Inferior parietal cortex (tissue), 1 donor: ENCODE measurements around the gene ZNF644.
A peak's percentile ranks its signal among the peaks of the same experiment; 100 is the strongest.
"Not testable (repeated sequence)": the region's sequence is repeated elsewhere in the genome, so short reads cannot be mapped to it uniquely, and the experiment has no call there.

Experiments
- DNase-seq: peaks from one replicate; pipeline ENCODE4 v3.0.0-alpha.2; 2016; ENCODE audit errors: extremely low spot score

Gene ZNF644

GRCh38 chr1:90986953-90987352, 34.9 kb downstream of the ZNF644 start:
- no peak for DNase-seq

GRCh38 chr1:90977522-90977921, 44.3 kb downstream of the ZNF644 start:
- DNase-seq = no peak

GRCh38 chr1:90973897-90974798, 47.7 kb downstream of the ZNF644 start:
- peak; percentile 27 for DNase-seq

- DNase-seq = no peak
These were observed 51.6 kb downstream of the ZNF644 start for GRCh38 chr1:90970208-90970607.

GRCh38 chr1:90969241-90969640, 52.6 kb downstream of the ZNF644 start:
- DNase-seq = no peak

GRCh38 chr1:90964444-90965035, 57.3 kb downstream of the ZNF644 start:
- peak; percentile 72 for DNase-seq

- DNase-seq = no peak
These were observed 58.2 kb downstream of the ZNF644 start for GRCh38 chr1:90963651-90964050.

GRCh38 chr1:90963236-90963635, 58.6 kb downstream of the ZNF644 start:
- no peak for DNase-seq

GRCh38 chr1:90959352-90960206, 62.3 kb downstream of the ZNF644 start:
- DNase-seq = no peak

- no peak for DNase-seq
These were observed 64.3 kb downstream of the ZNF644 start for GRCh38 chr1:90957497-90957896.

GRCh38 chr1:90955769-90956168, 66.1 kb downstream of the ZNF644 start:
- no peak for DNase-seq

GRCh38 chr1:90952906-90953305, 68.9 kb downstream of the ZNF644 start:
- DNase-seq = no peak

GRCh38 chr1:90951009-90951408, 70.8 kb downstream of the ZNF644 start:
- DNase-seq = no peak

GRCh38 chr1:90948301-90948700, 73.5 kb downstream of the ZNF644 start:
- DNase-seq = no peak

- no peak for DNase-seq
These were observed 75.2 kb downstream of the ZNF644 start for GRCh38 chr1:90946630-90947029.

- DNase-seq = no peak
These were observed 76.5 kb downstream of the ZNF644 start for GRCh38 chr1:90945287-90945686.

- DNase-seq = no peak
These were observed 77.9 kb downstream of the ZNF644 start for GRCh38 chr1:90943966-90944365.

GRCh38 chr1:90940746-90941145, 81.1 kb downstream of the ZNF644 start:
- no peak for DNase-seq

GRCh38 chr1:90936731-90937130, 85.1 kb downstream of the ZNF644 start:
- no peak for DNase-seq

GRCh38 chr1:90936061-90936460, 85.8 kb downstream of the ZNF644 start:
- no peak for DNase-seq

GRCh38 chr1:90928231-90928630, 93.6 kb downstream of the ZNF644 start:
- not testable (repeated sequence) for DNase-seq

- not testable (repeated sequence) for DNase-seq
These were observed 94.2 kb downstream of the ZNF644 start for GRCh38 chr1:90927674-90928073.
